IMR-90 (cell line): Measurements from ENCODE around the gene OR51S1. TPM values are rescaled to one million over a fixed set of nuclear protein-coding genes. Genes with fewer than 3 reads are reported as not detected.

ENCODE experiments used
- ATAC-seq: fragments of 200-7000 bp; cut with Tn5 transposase; 2 replicates; pipeline ENCODE4 v1.9.1; 2020; ENCODE audit warnings: low read depth, mild to moderate bottlenecking, moderate library complexity
- Bru-seq: library from RNA; stranded (reverse); fragments of 400-500 nt; gene quantifications from one replicate; lab custom pipeline; 2021; lab: Mats Ljungman, UMichigan
- BruChase-seq, 2 experiments: library from RNA; stranded (reverse); fragments of 400-500 nt; gene quantifications; one replicate each; lab custom pipeline; 2021; lab: Mats Ljungman, UMichigan
- BruUV-seq: library from RNA; stranded (reverse); fragments of 400-500 nt; replicated peaks from 2 replicates; lab custom pipeline; 2021; lab: Mats Ljungman, UMichigan
- CTCF ChIA-PET: fragments of 300-600 bp; formaldehyde crosslinking; extraction: SDS; loops from one replicate; lab custom pipeline; 2021; ENCODE audit warnings: antibody characterized with exemption; lab: Yijun Ruan, JAX
- POLR2A ChIA-PET: fragments of 300-600 bp; sonication (Branson Sonifier 250); formaldehyde crosslinking; loops from one replicate; lab custom pipeline; 2022; ENCODE audit warnings: antibody characterized with exemption; ENCODE audit not compliant: unreplicated experiment; lab: Charles Lee
- DNase-seq: peaks from one replicate; pipeline ENCODE4 v3.0.0; 2013
- H2AFZ ChIP-seq: replicated peaks from 2 replicates; pipeline ENCODE3; 2013; ENCODE audit warnings: low read length, mild to moderate bottlenecking; ENCODE audit not compliant: poor library complexity
- H2AK5ac ChIP-seq: 2 replicates; pipeline ENCODE4 v1.6.1; 2013; ENCODE audit warnings: low read depth, low read length, inconsistent platforms
- H2AK9ac ChIP-seq: replicated peaks from 2 replicates; pipeline ENCODE3; 2013; ENCODE audit warnings: mild to moderate bottlenecking, low read depth, low read length, moderate library complexity; ENCODE audit not compliant: poor library complexity
- H2BK120ac ChIP-seq: 2 replicates; pipeline ENCODE4 v1.6.1; 2013; ENCODE audit warnings: low read depth, low read length, inconsistent platforms
- H2BK15ac ChIP-seq: 3 replicates; pipeline ENCODE4 v1.6.1; 2013; ENCODE audit warnings: low read depth, low read length, inconsistent platforms
- H2BK20ac ChIP-seq: 2 replicates; pipeline ENCODE4 v1.6.1; 2013; ENCODE audit warnings: low read depth, mild to moderate bottlenecking, inconsistent platforms, low read length, moderate library complexity
- H2BK5ac ChIP-seq: 2 replicates; pipeline ENCODE4 v1.6.1; 2013; ENCODE audit warnings: mild to moderate bottlenecking, low read depth, low read length, inconsistent platforms; ENCODE audit not compliant: poor library complexity, severe bottlenecking
- H3K14ac ChIP-seq: replicated peaks from 2 replicates; pipeline ENCODE4 v1.6.1; 2013; ENCODE audit warnings: low read depth, low read length, inconsistent platforms
- H3K18ac ChIP-seq: 2 replicates; pipeline ENCODE4 v1.6.1; 2013; ENCODE audit warnings: low read depth, low read length, control low read depth
- H3K23ac ChIP-seq: 2 replicates; pipeline ENCODE4 v1.6.1; 2013; ENCODE audit warnings: low read depth, low read length, inconsistent platforms
- H3K27ac ChIP-seq: 2 replicates; pipeline ENCODE4 v1.5.1; 2013; ENCODE audit warnings: mild to moderate bottlenecking, control low read depth, low read length; ENCODE audit not compliant: insufficient read depth
- H3K27me3 ChIP-seq: 2 replicates; pipeline ENCODE4 v1.6.1; 2013; ENCODE audit warnings: low read length; ENCODE audit not compliant: control insufficient read depth, insufficient read depth
- H3K36me3 ChIP-seq: 2 replicates; pipeline ENCODE4 v1.6.1; 2013; ENCODE audit warnings: low read length, mixed read lengths; ENCODE audit not compliant: control insufficient read depth, insufficient read depth
- H3K4ac ChIP-seq: 2 replicates; pipeline ENCODE4 v1.6.1; 2013; ENCODE audit warnings: low read depth, low read length, inconsistent platforms
- H3K4me1 ChIP-seq: 2 replicates; pipeline ENCODE4 v1.6.1; 2013; ENCODE audit warnings: low read length, mixed read lengths; ENCODE audit not compliant: control insufficient read depth, insufficient read depth
- H3K4me2 ChIP-seq: 2 replicates; pipeline ENCODE4 v1.6.1; 2013; ENCODE audit warnings: low read depth, mild to moderate bottlenecking, control low read depth, low read length, moderate library complexity
- H3K4me3 ChIP-seq: 2 replicates; pipeline ENCODE4 v1.5.1; 2013; ENCODE audit warnings: low read depth, mild to moderate bottlenecking, control low read depth, low read length, moderate library complexity; ENCODE audit not compliant: insufficient read depth
- H3K56ac ChIP-seq: 2 replicates; pipeline ENCODE4 v1.6.1; 2013; ENCODE audit warnings: low read length, inconsistent platforms; ENCODE audit not compliant: insufficient read depth; ENCODE audit errors: extremely low read depth
- H3K79me1 ChIP-seq, 2 experiments: 2 replicates each; pipeline ENCODE4 v1.6.1; 2013; ENCODE audit warnings: low read length in 2 of 2, inconsistent platforms in 1 of 2, low read depth in 1 of 2
- H3K9ac ChIP-seq: 2 replicates; pipeline ENCODE4 v1.6.1; 2013; ENCODE audit warnings: low read depth, low read length, control low read depth
- H3K9me1 ChIP-seq: 2 replicates; pipeline ENCODE4 v1.6.1; 2013; ENCODE audit warnings: low read length, inconsistent platforms; ENCODE audit not compliant: insufficient read depth
- H3K9me3 ChIP-seq: 2 replicates; pipeline ENCODE4 v1.6.1; 2013; ENCODE audit warnings: low read length; ENCODE audit not compliant: control insufficient read depth, insufficient read depth
- H4K20me1 ChIP-seq: 2 replicates; pipeline ENCODE4 v1.6.1; 2013; ENCODE audit warnings: low read length, inconsistent platforms; ENCODE audit not compliant: insufficient read depth
- H4K5ac ChIP-seq: 2 replicates; pipeline ENCODE4 v1.6.1; 2013; ENCODE audit warnings: mild to moderate bottlenecking, low read depth, low read length, control low read depth
- H4K8ac ChIP-seq, 2 experiments: 2 replicates each; pipeline ENCODE4 v1.6.1; 2013; ENCODE audit warnings: low read depth in 2 of 2, low read length in 2 of 2, control low read depth in 1 of 2, inconsistent platforms in 1 of 2
- H4K91ac ChIP-seq: 2 replicates; pipeline ENCODE4 v1.6.1; 2013; ENCODE audit warnings: low read depth, low read length, inconsistent platforms; ENCODE audit not compliant: insufficient read depth
- CEBPB ChIP-seq: IDR thresholded peaks from 2 replicates; pipeline ENCODE4 v1.6.1; 2012; ENCODE audit warnings: low read depth, low read length, improper control_type of control experiment
- FOS ChIP-seq: fragments of 150-350 bp; IDR thresholded peaks from 2 replicates; pipeline ENCODE4 v1.6.1; 2016; ENCODE audit warnings: low read depth, low read length
- MAFK ChIP-seq: IDR thresholded peaks from 2 replicates; pipeline ENCODE4 v1.6.1; 2012; ENCODE audit warnings: low read depth, low read length, improper control_type of control experiment
- MAZ ChIP-seq: IDR thresholded peaks from 2 replicates; pipeline ENCODE4 v1.6.1; 2012; ENCODE audit warnings: low read depth, mild to moderate bottlenecking, low read length, improper control_type of control experiment, moderate library complexity, borderline replicate concordance
- NFE2L2 ChIP-seq: fragments of 150-350 bp; IDR thresholded peaks from 2 replicates; pipeline ENCODE4 v1.6.1; 2016; ENCODE audit warnings: low read depth, mild to moderate bottlenecking, low read length
- RAD21 ChIP-seq: IDR thresholded peaks from 2 replicates; pipeline ENCODE4 v1.6.1; 2012; ENCODE audit warnings: low read length, improper control_type of control experiment
- RFX5 ChIP-seq: IDR thresholded peaks from 2 replicates; pipeline ENCODE4 v1.8.0; 2012; ENCODE audit warnings: low read depth, mild to moderate bottlenecking, low read length, moderate library complexity
- WGBS, 2 experiments: methylation state at CpG; one replicate each; pipeline versions ENCODE4 v1.1.5 to v1.1.7; 2013; ENCODE audit warnings: missing lambda C conversion rate in 2 of 2; ENCODE audit not compliant: insufficient read length in 1 of 2; ENCODE audit errors: extremely low coverage in 2 of 2; 5-methylcytosine and 5-hydroxymethylcytosine counted together
- dilution Hi-C: fragments of 300-500 bp; cut with HindIII; formaldehyde crosslinking; loops from one replicate; pipeline ENCODE4 v1.14.3; 2018; ENCODE audit warnings: low sequenced_read_pairs; ENCODE audit not compliant: unreplicated experiment
- in situ Hi-C: fragments of 300-500 bp; cut with MboI; formaldehyde crosslinking; loops from 3 replicates; pipeline ENCODE4 v1.14.3; 2019; ENCODE audit warnings: low sequenced_read_pairs, inconsistent platforms, mixed read lengths
- intact Hi-C: fragments of 100-400 bp; cut with micrococcal nuclease; formaldehyde crosslinking; loops from 2 replicates; pipeline ENCODE4 v1.10.0; 2022
- long read RNA-seq: library from polyadenylated mRNA; unstranded; transcript quantifications from one replicate; pipeline ENCODE4 v2.0.0, GENCODE V29; 2021; ENCODE audit not compliant: unreplicated experiment
- polyA plus RNA-seq, 3 experiments: library from polyadenylated mRNA; depleted of rRNA; stranded (reverse); fragments of >200 nt; gene quantifications; 2 replicates each; pipeline ENCODE4 v1.2.3, GENCODE V29; 2012; ENCODE audit warnings: low replicate concordance in 1 of 3
- total RNA-seq: library from RNA; depleted of rRNA; stranded (reverse); fragments of >200 nt; gene quantifications from 2 replicates; pipeline ENCODE4 v1.2.3, GENCODE V29; 2012; rRNA removed
- TF ChIP-seq, protein P1 (sequence below): conservative IDR thresholded peaks from 2 replicates; pipeline ENCODE4 v1.5.1; 2012; ENCODE audit warnings: mild to moderate bottlenecking, low read depth, low read length, improper control_type of control experiment
- TF ChIP-seq, protein P2 (sequence below): fragments of 150-350 bp; IDR thresholded peaks from 2 replicates; pipeline ENCODE4 v1.6.1; 2017; ENCODE audit warnings: mild to moderate bottlenecking, antibody characterized with exemption, low read length, low read depth

Gene OR51S1, protein sequence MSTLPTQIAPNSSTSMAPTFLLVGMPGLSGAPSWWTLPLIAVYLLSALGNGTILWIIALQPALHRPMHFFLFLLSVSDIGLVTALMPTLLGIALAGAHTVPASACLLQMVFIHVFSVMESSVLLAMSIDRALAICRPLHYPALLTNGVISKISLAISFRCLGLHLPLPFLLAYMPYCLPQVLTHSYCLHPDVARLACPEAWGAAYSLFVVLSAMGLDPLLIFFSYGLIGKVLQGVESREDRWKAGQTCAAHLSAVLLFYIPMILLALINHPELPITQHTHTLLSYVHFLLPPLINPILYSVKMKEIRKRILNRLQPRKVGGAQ
- not detected in 2 replicates for total RNA-seq
- polyA plus RNA-seq (2012; rRNA removed), result not detected in 2 replicates
- not detected in 2 replicates for polyA plus RNA-seq (2012; cell fraction: cytosol; rRNA removed)
- polyA plus RNA-seq (2012; cell fraction: nucleus; rRNA removed; ENCODE audit: low replicate concordance), result not detected in 2 replicates
- not detected for Bru-seq, nascent RNA
- not detected for BruChase-seq, experiment 1, labeled RNA remaining after a 6-hour chase
- not detected for BruChase-seq, experiment 2, labeled RNA remaining after a 2-hour chase
- long read RNA-seq, result 0 reads

DNA sequence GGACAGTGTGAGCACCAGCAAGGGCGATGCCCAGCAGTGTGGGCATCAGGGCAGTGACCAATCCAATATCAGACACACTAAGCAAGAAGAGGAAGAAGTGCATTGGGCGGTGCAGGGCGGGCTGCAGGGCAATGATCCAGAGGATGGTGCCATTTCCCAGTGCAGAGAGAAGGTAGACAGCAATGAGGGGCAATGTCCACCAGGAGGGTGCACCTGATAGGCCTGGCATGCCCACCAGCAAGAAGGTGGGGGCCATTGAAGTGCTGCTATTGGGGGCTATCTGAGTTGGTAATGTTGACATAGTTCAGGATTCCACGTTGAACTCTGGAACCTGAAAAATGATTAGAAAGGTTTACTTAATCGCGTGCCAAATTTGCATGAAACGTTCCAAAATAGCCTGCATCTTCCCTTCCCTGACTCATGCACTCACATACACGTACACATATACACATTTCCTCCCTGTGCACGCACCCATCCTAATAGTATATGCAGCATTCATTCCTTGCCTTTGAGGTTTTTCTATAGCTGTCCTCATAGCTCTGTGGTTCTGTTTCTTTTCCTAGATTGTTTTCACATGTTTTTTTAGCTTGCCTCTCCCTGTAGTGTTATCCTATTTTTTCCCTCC lies at the start of gene OR51S1:
Gene OR51S1, minus strand, starts transcription at position 301 of the 625 bp plus-strand sequence. Its CDS starts 0 bp downstream, at position 301.
- intact Hi-C loops (no loop called here), in situ Hi-C loops (no loop called here), dilution Hi-C loops (no loop called here)
- Histone ChIP-seq H2AK5ac (no peak within 1 kb of the TSS), H4K91ac (no peak within 1 kb of the TSS), H2BK15ac (no peak within 1 kb of the TSS), H3K79me1 (no peaks in the 10 kb centered on the region), H3K4me3 (no peak within 1 kb of the TSS), H3K18ac (no peak within 1 kb of the TSS), H3K9me1 (no peaks in the 10 kb centered on the region), H4K8ac (no peak within 1 kb of the TSS), H2AFZ (no peak within 1 kb of the TSS), H2BK5ac (no peak within 1 kb of the TSS), H2BK20ac (no peak within 1 kb of the TSS), H3K4me2 (no peak within 1 kb of the TSS), H2BK120ac (no peak within 1 kb of the TSS), H3K56ac (no peak within 1 kb of the TSS), H3K14ac (no peak within 1 kb of the TSS), H3K36me3 (no peaks in the 10 kb centered on the region), H3K4me1 (no peaks in the 10 kb centered on the region), H4K5ac (no peak within 1 kb of the TSS), H3K27ac (no peak within 1 kb of the TSS), H3K27me3 (no peaks in the 10 kb centered on the region), H3K9ac (no peak within 1 kb of the TSS), H4K20me1 (no peaks in the 10 kb centered on the region), H2AK9ac (no peak within 1 kb of the TSS), H3K4ac (no peak within 1 kb of the TSS), H3K23ac (no peak within 1 kb of the TSS), H3K9me3 (no peaks in the 10 kb centered on the region)
- ATAC-seq (no peak), DNase-seq (no peak)
- TF ChIP-seq MAFK (no peak), MAZ (no peak), CEBPB (no peak), NFE2L2 (no peak), RFX5 (no peak), RAD21 (no peak), FOS (no peak)
- TF ChIP-seq, protein P1, sequence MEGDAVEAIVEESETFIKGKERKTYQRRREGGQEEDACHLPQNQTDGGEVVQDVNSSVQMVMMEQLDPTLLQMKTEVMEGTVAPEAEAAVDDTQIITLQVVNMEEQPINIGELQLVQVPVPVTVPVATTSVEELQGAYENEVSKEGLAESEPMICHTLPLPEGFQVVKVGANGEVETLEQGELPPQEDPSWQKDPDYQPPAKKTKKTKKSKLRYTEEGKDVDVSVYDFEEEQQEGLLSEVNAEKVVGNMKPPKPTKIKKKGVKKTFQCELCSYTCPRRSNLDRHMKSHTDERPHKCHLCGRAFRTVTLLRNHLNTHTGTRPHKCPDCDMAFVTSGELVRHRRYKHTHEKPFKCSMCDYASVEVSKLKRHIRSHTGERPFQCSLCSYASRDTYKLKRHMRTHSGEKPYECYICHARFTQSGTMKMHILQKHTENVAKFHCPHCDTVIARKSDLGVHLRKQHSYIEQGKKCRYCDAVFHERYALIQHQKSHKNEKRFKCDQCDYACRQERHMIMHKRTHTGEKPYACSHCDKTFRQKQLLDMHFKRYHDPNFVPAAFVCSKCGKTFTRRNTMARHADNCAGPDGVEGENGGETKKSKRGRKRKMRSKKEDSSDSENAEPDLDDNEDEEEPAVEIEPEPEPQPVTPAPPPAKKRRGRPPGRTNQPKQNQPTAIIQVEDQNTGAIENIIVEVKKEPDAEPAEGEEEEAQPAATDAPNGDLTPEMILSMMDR, result no peak
- TF ChIP-seq, protein P2, sequence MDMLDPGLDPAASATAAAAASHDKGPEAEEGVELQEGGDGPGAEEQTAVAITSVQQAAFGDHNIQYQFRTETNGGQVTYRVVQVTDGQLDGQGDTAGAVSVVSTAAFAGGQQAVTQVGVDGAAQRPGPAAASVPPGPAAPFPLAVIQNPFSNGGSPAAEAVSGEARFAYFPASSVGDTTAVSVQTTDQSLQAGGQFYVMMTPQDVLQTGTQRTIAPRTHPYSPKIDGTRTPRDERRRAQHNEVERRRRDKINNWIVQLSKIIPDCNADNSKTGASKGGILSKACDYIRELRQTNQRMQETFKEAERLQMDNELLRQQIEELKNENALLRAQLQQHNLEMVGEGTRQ, result no peak
- WGBS, 2 experiments, result 75% methylated on average over 2 of the region's 9 CpGs; no CpG with 5 or more reads in 1 of the 2 experiments
- BruUV-seq, result no TSS peak
- POLR2A ChIA-PET, result no interaction called here
- CTCF ChIA-PET, result no interaction called here
